Panc1 (cell line): ENCODE measurements around the gene HMGCS2. TPM values are rescaled to one million over a fixed set of nuclear protein-coding genes. Genes with fewer than 3 reads are reported as not detected.

ENCODE experiments used
- ATAC-seq: fragments of 200-7000 bp; cut with Tn5 transposase; 2 replicates; pipeline ENCODE4 v1.9.1; 2020; ENCODE audit warnings: mild to moderate bottlenecking, moderate library complexity
- BruUV-seq: library from RNA; stranded (reverse); fragments of 400-500 nt; replicated peaks from 2 replicates; lab custom pipeline; 2021; lab: Mats Ljungman, UMichigan
- CTCF ChIA-PET: fragments of 300-600 bp; sonication (Branson Sonifier 250); formaldehyde crosslinking; loops from one replicate; lab custom pipeline; 2022; ENCODE audit warnings: antibody characterized with exemption; lab: Charles Lee
- POLR2A ChIA-PET: fragments of 300-600 bp; sonication (Branson Sonifier 250); formaldehyde crosslinking; loops from one replicate; lab custom pipeline; 2022; ENCODE audit warnings: antibody characterized with exemption; lab: Charles Lee
- DNase-seq: peaks from one replicate; pipeline ENCODE4 v3.0.0-alpha.2; 2010; ENCODE audit warnings: low read depth, low spot score
- H3K27ac ChIP-seq: 2 replicates; pipeline ENCODE4 v1.5.1; 2011; ENCODE audit warnings: mild to moderate bottlenecking, low read length, inconsistent platforms
- H3K27me3 ChIP-seq: fragments of 200-500 bp; sonication (Bioruptor generic); 2 replicates; pipeline ENCODE4 v1.6.0; 2014; ENCODE audit warnings: low read length, inconsistent platforms; ENCODE audit not compliant: control insufficient read depth, insufficient read depth
- H3K36me3 ChIP-seq: fragments of 200-500 bp; sonication (Bioruptor generic); 2 replicates; pipeline ENCODE4 v1.5.1; 2014; ENCODE audit warnings: inconsistent platforms, mild to moderate bottlenecking, low read length, moderate library complexity; ENCODE audit not compliant: control insufficient read depth, insufficient read depth
- H3K4me1 ChIP-seq: 2 replicates; pipeline ENCODE4 v1.5.1; 2011; ENCODE audit warnings: inconsistent platforms, mild to moderate bottlenecking, low read length, moderate library complexity; ENCODE audit not compliant: control insufficient read depth, insufficient read depth
- H3K4me3 ChIP-seq, 2 experiments: 2 replicates each; pipeline ENCODE4 v1.5.1; 2011 to 2012; ENCODE audit warnings: low read depth in 2 of 2, low read length in 2 of 2, mild to moderate bottlenecking in 2 of 2, inconsistent platforms in 1 of 2, moderate library complexity in 1 of 2
- H3K9me3 ChIP-seq: fragments of 200-500 bp; sonication (Bioruptor generic); 2 replicates; pipeline ENCODE4 v1.5.1; 2014; ENCODE audit warnings: low read depth, mild to moderate bottlenecking, inconsistent platforms, low read length, moderate library complexity; ENCODE audit not compliant: control insufficient read depth, insufficient read depth
- POLR2AphosphoS5 ChIP-seq: IDR thresholded peaks from 2 replicates; pipeline ENCODE4 v1.6.1; 2012; ENCODE audit warnings: mild to moderate bottlenecking, low read depth, low read length, moderate library complexity
- SIN3A ChIP-seq: IDR thresholded peaks from 2 replicates; pipeline ENCODE4 v1.6.1; 2012; ENCODE audit warnings: low read depth, mild to moderate bottlenecking, low read length, moderate library complexity, borderline replicate concordance; ENCODE audit not compliant: insufficient read depth
- TCF7L2 ChIP-seq: IDR thresholded peaks from 2 replicates; pipeline ENCODE4 v1.6.1; 2011; ENCODE audit warnings: mild to moderate bottlenecking, low read depth, low read length, inconsistent platforms
- in situ Hi-C: cut with HindIII; loops from 2 replicates; pipeline ENCODE4 v1.10.0; 2016; ENCODE audit warnings: low sequenced_read_pairs, low pct_unique_long_range_greater_than_20kb
- intact Hi-C: fragments of 100-400 bp; cut with micrococcal nuclease; formaldehyde crosslinking; loops from one replicate; pipeline ENCODE4 v1.10.0; 2022; ENCODE audit not compliant: unreplicated experiment
- total RNA-seq: library from RNA; stranded (reverse); gene quantifications from one replicate; pipeline ENCODE4 v1.2.1, GENCODE V29; 2021; ENCODE audit not compliant: unreplicated experiment
- TF ChIP-seq, protein P1 (sequence below): fragments of 450-650 bp; IDR thresholded peaks from 2 replicates; pipeline ENCODE4 v1.5.1; 2017; ENCODE audit warnings: mild to moderate bottlenecking
- TF ChIP-seq, protein P2 (sequence below), 2 experiments: IDR thresholded peaks; 2 replicates each; pipeline ENCODE4 v1.6.1; 2011 to 2012; ENCODE audit warnings: low read depth in 2 of 2, control low read depth in 1 of 2, low read length in 1 of 2, mild to moderate bottlenecking in 1 of 2, moderate library complexity in 1 of 2; ENCODE audit not compliant: insufficient read depth in 1 of 2

The HMGCS2 gene
- total RNA-seq, 1 experiment from 2014 or later = 0.33 TPM

- CTCF ChIA-PET = no interaction called here
- no peak for ATAC-seq
- Histone ChIP-seq H3K27ac (no peak overlapping the region), H3K4me3 (no peak overlapping the region), H3K36me3 (no peaks in the 10 kb centered on the region; the same call in 1 of the 2 replicates), H3K27me3 (no peaks in the 10 kb centered on the region), H3K9me3 (no peaks in the 10 kb centered on the region), H3K4me1 (no peaks in the 10 kb centered on the region)
- TF ChIP-seq POLR2AphosphoS5 (no peak), TCF7L2 (no peak), SIN3A (no peak)
- TF ChIP-seq, protein P1, sequence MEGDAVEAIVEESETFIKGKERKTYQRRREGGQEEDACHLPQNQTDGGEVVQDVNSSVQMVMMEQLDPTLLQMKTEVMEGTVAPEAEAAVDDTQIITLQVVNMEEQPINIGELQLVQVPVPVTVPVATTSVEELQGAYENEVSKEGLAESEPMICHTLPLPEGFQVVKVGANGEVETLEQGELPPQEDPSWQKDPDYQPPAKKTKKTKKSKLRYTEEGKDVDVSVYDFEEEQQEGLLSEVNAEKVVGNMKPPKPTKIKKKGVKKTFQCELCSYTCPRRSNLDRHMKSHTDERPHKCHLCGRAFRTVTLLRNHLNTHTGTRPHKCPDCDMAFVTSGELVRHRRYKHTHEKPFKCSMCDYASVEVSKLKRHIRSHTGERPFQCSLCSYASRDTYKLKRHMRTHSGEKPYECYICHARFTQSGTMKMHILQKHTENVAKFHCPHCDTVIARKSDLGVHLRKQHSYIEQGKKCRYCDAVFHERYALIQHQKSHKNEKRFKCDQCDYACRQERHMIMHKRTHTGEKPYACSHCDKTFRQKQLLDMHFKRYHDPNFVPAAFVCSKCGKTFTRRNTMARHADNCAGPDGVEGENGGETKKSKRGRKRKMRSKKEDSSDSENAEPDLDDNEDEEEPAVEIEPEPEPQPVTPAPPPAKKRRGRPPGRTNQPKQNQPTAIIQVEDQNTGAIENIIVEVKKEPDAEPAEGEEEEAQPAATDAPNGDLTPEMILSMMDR = no peak
- TF ChIP-seq, protein P2, sequence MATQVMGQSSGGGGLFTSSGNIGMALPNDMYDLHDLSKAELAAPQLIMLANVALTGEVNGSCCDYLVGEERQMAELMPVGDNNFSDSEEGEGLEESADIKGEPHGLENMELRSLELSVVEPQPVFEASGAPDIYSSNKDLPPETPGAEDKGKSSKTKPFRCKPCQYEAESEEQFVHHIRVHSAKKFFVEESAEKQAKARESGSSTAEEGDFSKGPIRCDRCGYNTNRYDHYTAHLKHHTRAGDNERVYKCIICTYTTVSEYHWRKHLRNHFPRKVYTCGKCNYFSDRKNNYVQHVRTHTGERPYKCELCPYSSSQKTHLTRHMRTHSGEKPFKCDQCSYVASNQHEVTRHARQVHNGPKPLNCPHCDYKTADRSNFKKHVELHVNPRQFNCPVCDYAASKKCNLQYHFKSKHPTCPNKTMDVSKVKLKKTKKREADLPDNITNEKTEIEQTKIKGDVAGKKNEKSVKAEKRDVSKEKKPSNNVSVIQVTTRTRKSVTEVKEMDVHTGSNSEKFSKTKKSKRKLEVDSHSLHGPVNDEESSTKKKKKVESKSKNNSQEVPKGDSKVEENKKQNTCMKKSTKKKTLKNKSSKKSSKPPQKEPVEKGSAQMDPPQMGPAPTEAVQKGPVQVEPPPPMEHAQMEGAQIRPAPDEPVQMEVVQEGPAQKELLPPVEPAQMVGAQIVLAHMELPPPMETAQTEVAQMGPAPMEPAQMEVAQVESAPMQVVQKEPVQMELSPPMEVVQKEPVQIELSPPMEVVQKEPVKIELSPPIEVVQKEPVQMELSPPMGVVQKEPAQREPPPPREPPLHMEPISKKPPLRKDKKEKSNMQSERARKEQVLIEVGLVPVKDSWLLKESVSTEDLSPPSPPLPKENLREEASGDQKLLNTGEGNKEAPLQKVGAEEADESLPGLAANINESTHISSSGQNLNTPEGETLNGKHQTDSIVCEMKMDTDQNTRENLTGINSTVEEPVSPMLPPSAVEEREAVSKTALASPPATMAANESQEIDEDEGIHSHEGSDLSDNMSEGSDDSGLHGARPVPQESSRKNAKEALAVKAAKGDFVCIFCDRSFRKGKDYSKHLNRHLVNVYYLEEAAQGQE (IDR thresholded peaks at IDR 0.05; ENCODE audit: insufficient read depth in 1 of 2, low read depth in 2 of 2, low read length in 1 of 2) = no peak
- in situ Hi-C loops (no loop called here), intact Hi-C loops (no loop called here)
- POLR2A ChIA-PET = no interaction called here
- no peak for DNase-seq
- no TSS peak for BruUV-seq
Observed at GRCh38 chr1:119740261-119740660, 28.4 kb downstream of the HMGCS2 start.

DNA sequence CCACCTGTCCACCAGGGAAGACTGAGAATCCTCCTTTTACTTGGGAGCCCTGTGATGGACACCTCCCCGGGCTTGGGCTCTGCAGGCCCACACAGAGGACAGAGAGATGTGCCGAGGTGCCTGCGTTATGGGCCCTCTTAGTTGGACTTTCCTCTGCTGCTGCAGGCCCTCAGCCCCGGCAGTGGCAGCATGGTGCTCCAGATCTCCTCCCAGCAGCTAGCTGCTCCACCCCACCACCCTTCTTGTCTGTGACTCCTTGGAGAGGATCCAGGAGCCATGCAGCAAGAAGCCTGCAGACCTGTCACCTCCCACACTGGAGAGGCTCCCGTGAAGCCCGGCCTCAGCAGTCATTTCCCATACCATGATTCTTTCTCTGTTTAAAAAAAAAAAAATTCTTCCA is 29.6 kb downstream of the HMGCS2 start:
- intact Hi-C loops = no loop called here
- in situ Hi-C loops = no loop called here
- POLR2A ChIA-PET = no interaction called here

More for the DNA sequence above, 29.6 kb downstream of the HMGCS2 start:
- H3K4me3 ChIP-seq = no peak overlapping the region
- H3K36me3 ChIP-seq = no peaks in the 10 kb centered on the region; the same call in 1 of the 2 replicates
- H3K4me1 ChIP-seq = no peaks in the 10 kb centered on the region
- CTCF ChIA-PET = no interaction called here
- ATAC-seq (no peak), DNase-seq (no peak)
- TF ChIP-seq SIN3A (no peak), POLR2AphosphoS5 (no peak), TCF7L2 (no peak)
- TF ChIP-seq, protein P2 (IDR thresholded peaks at IDR 0.05; ENCODE audit: insufficient read depth in 1 of 2, low read depth in 2 of 2, low read length in 1 of 2) = no peak
- TF ChIP-seq, protein P1 = no peak
- no peaks in the 10 kb centered on the region for H3K9me3 ChIP-seq
- no TSS peak for BruUV-seq
- H3K27ac ChIP-seq = no peak overlapping the region
- H3K27me3 ChIP-seq = no peaks in the 10 kb centered on the region
